HG02759 (cell line): ENCODE data around the gene HMOX2.
A peak's percentile ranks its signal among the peaks of the same experiment; 100 is the strongest.

ENCODE experiments used
- ATAC-seq: cut with Tn5 transposase; IDR thresholded peaks from one replicate; pipeline ENCODE4 v1.9.1; 2021; ENCODE audit warnings: mild to moderate bottlenecking, moderate library complexity; ENCODE audit not compliant: unreplicated experiment

Gene HMOX2

GRCh38 chr16:4499196-4499555, 23.0 kb downstream of the HMOX2 start:
- ATAC-seq = no peak

DNA sequence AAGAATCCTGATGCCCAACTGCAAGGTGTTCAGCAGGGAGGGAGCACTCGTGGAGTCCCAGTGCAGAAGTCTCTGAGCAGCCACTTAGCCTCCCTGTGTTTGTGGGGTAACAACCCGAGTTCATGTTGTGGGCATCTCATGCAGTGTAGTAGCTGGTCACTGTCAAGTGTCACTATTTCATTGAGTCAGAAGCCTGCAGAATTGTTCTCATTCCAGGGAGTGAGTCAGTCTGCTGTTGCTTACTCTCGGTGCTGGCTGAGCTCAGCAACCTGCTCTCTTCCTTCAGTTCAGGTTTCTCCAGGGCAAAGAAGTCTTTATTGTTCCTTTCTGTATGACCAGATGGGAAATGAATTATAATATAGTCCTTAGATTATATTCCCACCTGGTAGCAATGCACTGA, 24.1 kb downstream of the HMOX2 start:
- no peak for ATAC-seq

GRCh38 chr16:4501071-4501478, 24.9 kb downstream of the HMOX2 start:
- ATAC-seq = no peak

DNA sequence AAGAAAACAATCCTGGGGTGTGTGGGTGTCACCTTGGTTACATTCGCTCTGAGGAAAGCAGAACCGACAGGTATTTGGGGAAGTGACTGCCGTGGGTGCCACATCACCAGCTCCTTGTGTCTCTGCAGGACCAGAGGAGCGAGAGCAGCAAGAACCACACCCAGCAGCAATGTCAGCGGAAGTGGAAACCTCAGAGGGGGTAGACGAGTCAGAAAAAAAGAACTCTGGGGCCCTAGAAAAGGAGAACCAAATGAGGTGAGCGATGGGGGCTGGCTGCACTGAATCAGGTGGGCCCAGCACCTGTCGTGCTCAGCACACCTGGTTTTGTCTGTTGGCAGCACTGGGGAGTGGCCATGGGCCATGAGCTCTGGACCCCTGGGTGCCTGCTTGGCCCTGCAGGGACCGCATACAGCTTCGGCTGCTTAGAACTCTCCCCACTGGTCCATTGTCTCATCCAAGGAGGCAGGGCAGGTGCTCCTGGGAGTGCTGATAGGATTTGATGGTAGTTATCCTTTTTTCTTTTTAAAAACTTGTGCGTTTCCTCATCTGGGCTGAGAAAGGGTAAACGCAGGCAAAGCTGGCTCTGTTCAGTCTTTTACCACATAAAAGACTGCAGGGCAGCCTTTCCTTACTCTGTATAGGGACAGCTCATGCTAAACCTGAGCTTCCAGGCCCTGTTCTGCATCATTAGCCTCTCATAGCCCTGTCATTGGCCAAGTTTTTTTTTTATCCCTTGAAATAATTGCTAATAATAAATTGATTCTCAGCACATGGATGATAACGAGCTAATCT, 29.4 kb downstream of the HMOX2 start:
- ATAC-seq = peak; percentile 77

GRCh38 chr16:4506450-4506849, 30.3 kb downstream of the HMOX2 start:
- ATAC-seq = peak; percentile 50

DNA sequence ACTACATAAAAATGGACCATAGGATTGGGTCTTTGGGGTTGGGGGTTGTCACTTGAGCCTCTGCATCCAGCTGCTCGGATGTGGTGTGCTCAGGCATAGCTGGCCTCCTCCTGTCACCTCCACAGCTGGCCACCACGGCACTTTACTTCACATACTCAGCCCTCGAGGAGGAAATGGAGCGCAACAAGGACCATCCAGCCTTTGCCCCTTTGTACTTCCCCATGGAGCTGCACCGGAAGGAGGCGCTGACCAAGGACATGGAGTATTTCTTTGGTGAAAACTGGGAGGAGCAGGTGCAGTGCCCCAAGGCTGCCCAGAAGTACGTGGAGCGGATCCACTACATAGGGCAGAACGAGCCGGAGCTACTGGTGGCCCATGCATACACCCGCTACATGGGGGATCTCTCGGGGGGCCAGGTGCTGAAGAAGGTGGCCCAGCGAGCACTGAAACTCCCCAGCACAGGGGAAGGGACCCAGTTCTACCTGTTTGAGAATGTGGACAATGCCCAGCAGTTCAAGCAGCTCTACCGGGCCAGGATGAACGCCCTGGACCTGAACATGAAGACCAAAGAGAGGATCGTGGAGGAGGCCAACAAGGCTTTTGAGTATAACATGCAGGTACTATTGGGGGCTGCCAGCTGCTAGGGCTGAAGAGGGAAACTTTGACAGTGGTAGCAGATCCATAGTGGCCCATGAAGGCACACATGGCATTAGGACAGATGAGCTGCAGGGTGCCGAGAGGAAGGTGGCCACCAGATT, 31.6 kb downstream of the HMOX2 start:
- ATAC-seq = no peak

DNA sequence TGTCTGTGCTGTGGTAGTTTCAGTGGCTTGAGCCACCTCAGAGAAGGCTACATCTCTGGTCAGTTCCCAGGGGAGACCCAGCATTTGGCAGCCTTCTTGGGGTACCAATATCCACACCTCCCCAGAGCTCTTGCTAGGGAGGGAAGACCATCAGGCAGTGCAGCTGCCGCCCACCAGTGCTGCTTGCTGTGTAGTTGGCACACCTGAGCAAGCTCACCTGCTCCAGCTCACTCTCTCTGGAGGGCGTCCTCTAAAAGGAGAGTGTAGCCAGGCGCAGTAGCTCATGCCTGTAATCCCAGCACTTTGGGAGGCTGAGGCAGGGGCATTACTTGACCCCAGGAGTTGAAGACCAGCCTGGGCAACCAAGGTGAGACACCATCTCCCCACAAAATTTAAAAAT, 32.6 kb downstream of the HMOX2 start:
- no peak for ATAC-seq

DNA sequence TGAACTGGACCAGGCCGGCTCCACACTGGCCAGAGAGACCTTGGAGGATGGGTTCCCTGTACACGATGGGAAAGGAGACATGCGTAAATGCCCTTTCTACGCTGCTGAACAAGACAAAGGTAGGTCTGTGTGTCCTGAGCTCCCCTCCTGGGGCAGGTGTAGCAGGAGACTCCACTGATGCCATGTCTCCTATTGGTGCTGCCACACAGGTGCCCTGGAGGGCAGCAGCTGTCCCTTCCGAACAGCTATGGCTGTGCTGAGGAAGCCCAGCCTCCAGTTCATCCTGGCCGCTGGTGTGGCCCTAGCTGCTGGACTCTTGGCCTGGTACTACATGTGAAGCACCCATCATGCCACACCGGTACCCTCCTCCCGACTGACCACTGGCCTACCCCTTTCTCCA, 33.2 kb downstream of the HMOX2 start:
- no peak for ATAC-seq

DNA sequence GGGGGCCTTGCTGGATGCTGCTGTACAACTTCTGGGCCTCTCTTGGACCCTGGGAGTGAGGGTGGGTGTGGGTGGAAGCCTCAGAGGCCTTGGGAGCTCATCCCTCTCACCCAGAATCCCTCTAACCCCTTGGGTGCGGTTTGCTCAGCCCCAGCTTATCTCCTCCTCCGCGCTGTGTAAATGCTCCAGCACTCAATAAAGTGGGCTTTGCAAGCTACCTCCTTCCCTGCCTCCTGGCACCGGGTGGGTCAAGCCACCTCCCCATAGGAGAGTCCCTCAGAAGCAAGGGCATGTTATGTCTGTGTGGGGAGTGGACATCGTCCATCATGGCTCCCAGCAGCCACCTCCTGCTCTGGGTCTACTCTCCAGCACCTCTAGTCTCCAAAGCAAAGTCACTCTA, 33.9 kb downstream of the HMOX2 start:
- ATAC-seq = no peak

GRCh38 chr16:4510747-4511426, 34.7 kb downstream of the HMOX2 start:
- no peak for ATAC-seq

DNA sequence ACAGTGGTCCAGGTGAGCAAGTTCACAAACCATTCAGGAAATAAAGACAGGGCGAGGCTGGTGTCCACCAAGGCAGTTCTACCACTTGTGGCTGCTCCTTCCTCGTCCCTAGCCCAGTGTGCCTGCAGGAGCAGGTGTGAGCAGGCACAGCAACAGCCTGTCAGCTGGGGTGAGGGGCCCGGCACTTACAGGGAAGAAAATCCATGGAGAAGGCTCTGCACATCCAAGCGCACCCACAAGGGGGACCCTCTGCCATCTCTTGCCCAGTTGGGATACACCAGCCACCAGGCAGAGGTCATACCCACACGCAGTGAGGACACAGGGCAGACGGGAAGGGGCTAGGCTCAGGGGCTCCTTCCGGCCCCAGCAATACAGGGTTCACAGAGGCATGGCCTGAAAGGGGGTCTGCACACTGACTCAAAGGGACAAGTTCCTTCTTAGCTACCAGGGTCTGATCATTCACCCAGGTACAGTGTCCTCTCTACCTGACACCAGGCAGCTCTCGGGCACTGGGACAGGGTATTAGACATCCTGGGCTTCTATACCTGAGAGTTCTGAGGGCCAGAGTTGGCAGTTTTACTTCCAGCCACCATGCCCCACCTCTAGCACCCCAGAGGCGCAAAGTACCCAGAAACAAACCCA, 35.4 kb downstream of the HMOX2 start:
- ATAC-seq = no peak

- ATAC-seq = no peak
Observed at GRCh38 chr16:4512473-4512872, 36.3 kb downstream of the HMOX2 start.

DNA sequence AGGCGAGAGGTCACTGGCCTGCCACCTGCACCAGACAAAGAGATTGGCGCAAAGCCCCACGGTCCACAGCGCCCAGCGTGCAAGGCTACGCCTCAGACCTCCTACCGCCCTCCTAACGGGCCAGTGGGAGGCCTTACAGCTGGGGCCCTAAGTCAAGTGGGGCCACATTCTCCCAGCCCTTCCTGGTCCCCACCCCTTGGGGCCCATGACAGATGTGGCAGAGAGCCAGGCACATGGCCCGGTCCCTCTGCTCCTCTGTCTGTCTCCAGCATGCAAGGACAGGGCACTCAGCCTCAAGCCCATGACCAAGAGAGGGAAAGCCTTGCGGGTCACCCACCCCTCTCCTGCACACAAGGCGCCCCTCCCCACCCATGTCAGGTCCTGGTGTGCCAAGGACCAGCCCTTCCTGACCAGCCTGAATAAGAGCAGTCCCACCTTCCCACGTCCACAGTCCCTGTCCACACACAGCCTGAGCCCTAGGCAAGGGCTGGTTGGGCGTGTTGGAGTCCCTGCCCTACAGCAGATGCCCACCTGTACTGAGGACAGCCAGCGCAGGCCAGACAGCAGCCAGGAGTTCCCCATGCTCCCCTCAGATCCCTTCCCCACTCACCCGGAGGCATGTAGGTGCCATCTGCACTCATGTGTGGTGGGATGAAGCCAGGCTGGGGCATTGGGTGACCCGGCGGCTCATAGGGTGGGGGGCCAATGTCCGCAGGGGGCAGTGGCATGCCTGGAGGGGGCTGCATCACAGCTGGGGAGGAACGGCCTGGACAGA, 37.1 kb downstream of the HMOX2 start:
- ATAC-seq = no peak

GRCh38 chr16:4513881-4514280, 37.7 kb downstream of the HMOX2 start:
- ATAC-seq = no peak

DNA sequence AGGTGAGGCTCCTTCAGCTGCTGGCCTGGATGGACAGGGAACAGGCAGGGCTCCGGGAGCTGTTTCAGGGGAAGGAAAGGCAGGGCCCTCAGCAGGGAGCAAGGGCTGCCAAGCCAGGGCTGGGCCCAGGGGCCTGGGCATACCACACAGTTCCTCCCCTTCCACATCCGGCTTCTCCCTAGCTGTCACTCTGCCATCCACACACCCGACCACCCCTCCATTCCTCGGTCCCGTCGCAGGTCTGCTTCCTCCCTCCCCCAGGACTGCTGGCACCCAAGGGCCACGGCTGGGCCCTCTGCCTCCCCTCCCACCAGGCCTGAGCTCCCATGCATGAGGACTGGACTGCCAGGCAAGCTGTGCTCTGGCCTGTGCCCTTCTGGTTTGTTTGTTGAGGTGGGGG, 38.4 kb downstream of the HMOX2 start:
- no peak for ATAC-seq

GRCh38 chr16:4515611-4516233, 39.5 kb downstream of the HMOX2 start:
- ATAC-seq = peak; percentile 60

GRCh38 chr16:4517812-4518680, 41.8 kb downstream of the HMOX2 start:
- no peak for ATAC-seq

- no peak for ATAC-seq
Observed at GRCh38 chr16:4519274-4520058, 43.3 kb downstream of the HMOX2 start.
